Neutrophil (primary cell): ENCODE results near the gene FBN3.

ENCODE experiments used
- H3K27ac ChIP-seq: fragments of 200-600 bp; sonication (generic); 2 replicates; pipeline ENCODE4 v1.5.1; 2016; ENCODE audit warnings: mild to moderate bottlenecking, moderate library complexity
- H3K27me3 ChIP-seq: fragments of 200-600 bp; sonication (generic); 2 replicates; pipeline ENCODE4 v1.6.0; 2016; ENCODE audit warnings: mild to moderate bottlenecking
- H3K36me3 ChIP-seq: fragments of 200-600 bp; sonication (generic); 2 replicates; pipeline ENCODE4 v1.5.1; 2017
- H3K4me1 ChIP-seq, 2 experiments: fragments of 200-600 bp in 1 of 2; sonication (generic) in 1 of 2; 1 replicate in 1 of 2; 2 replicates in 1 of 2; pipeline versions ENCODE4 v1.5.1 to v1.6.1; 2013 to 2016; ENCODE audit warnings: low read depth in 1 of 2, low read length in 1 of 2, mild to moderate bottlenecking in 1 of 2, moderate library complexity in 1 of 2; ENCODE audit not compliant: control insufficient read depth in 1 of 2, insufficient read depth in 1 of 2
- H3K4me3 ChIP-seq, 2 experiments: fragments of 200-600 bp in 1 of 2; sonication (generic) in 1 of 2; 1 replicate in 1 of 2; 2 replicates in 1 of 2; pipeline ENCODE4 v1.5.1; 2013 to 2016; ENCODE audit warnings: low read depth in 1 of 2, low read length in 1 of 2, mild to moderate bottlenecking in 1 of 2, moderate library complexity in 1 of 2
- H3K9me3 ChIP-seq: fragments of 200-600 bp; sonication (generic); 2 replicates; pipeline ENCODE4 v1.5.1; 2016
- CTCF ChIP-seq: fragments of 200-600 bp; sonication (generic); IDR thresholded peaks from 2 replicates; pipeline ENCODE4 v1.5.1; 2016; ENCODE audit warnings: antibody characterized with exemption

FBN3 gene

GRCh38 chr19:8111376-8111775 is 38.0 kb downstream of the FBN3 start:
- no peak for TF ChIP-seq CTCF
- no peaks in the 10 kb centered on the region for H3K36me3 ChIP-seq
- H3K27me3 ChIP-seq, result peaks cover 23% of the 10 kb centered on the region
- no peak overlapping the region for H3K27ac ChIP-seq
- H3K9me3 ChIP-seq, result no peaks in the 10 kb centered on the region
- no peaks in the 10 kb centered on the region for H3K4me1 ChIP-seq
- no peak overlapping the region for H3K4me3 ChIP-seq

- no peak overlapping the region for H3K4me3 ChIP-seq
- no peak for TF ChIP-seq CTCF
- H3K4me1 ChIP-seq, result no peaks in the 10 kb centered on the region
- H3K27me3 ChIP-seq, result peaks cover 23% of the 10 kb centered on the region
- no peaks in the 10 kb centered on the region for H3K36me3 ChIP-seq
- no peak overlapping the region for H3K27ac ChIP-seq
- no peaks in the 10 kb centered on the region for H3K9me3 ChIP-seq
Measured at GRCh38 chr19:8110931-8111330, 38.5 kb downstream of the FBN3 start.

GRCh38 chr19:8109890-8110662 is 39.3 kb downstream of the FBN3 start:
- Histone ChIP-seq H3K27ac (no peak overlapping the region), H3K4me1 (no peaks in the 10 kb centered on the region), H3K9me3 (no peaks in the 10 kb centered on the region), H3K36me3 (no peaks in the 10 kb centered on the region), H3K27me3 (peaks cover 23% of the 10 kb centered on the region), H3K4me3 (no peak overlapping the region)
- TF ChIP-seq CTCF, result no peak

GRCh38 chr19:8109455-8109854 is 39.9 kb downstream of the FBN3 start:
- no peak overlapping the region for H3K27ac ChIP-seq
- peaks cover 23% of the 10 kb centered on the region for H3K27me3 ChIP-seq
- no peaks in the 10 kb centered on the region for H3K9me3 ChIP-seq
- no peak for TF ChIP-seq CTCF
- no peak overlapping the region for H3K4me3 ChIP-seq
- H3K4me1 ChIP-seq, result no peaks in the 10 kb centered on the region
- no peaks in the 10 kb centered on the region for H3K36me3 ChIP-seq

- Histone ChIP-seq H3K9me3 (no peaks in the 10 kb centered on the region), H3K36me3 (no peaks in the 10 kb centered on the region), H3K4me1 (no peaks in the 10 kb centered on the region), H3K27me3 (peaks cover 23% of the 10 kb centered on the region), H3K4me3 (no peak overlapping the region), H3K27ac (no peak overlapping the region)
- no peak for TF ChIP-seq CTCF
Measured at GRCh38 chr19:8108560-8109445, 40.6 kb downstream of the FBN3 start.
